Activated T-helper 1 cell treated with Interleukin-2 at 50 U/mL for 16 hours (primary cell): ENCODE measurements around the gene GCG.

Experiments used
- DNase-seq: peaks from one replicate; pipeline ENCODE4 v3.0.0-alpha.2; 2020; ENCODE audit warnings: low read depth

Gene GCG

GRCh38 chr2:162149940-162150339 is 2.1 kb downstream of the GCG start:
- no peak for DNase-seq

GRCh38 chr2:162149466-162149865 is 2.6 kb downstream of the GCG start:
- DNase-seq, result no peak

GRCh38 chr2:162148956-162149355 is 3.1 kb downstream of the GCG start:
- no peak for DNase-seq

DNA sequence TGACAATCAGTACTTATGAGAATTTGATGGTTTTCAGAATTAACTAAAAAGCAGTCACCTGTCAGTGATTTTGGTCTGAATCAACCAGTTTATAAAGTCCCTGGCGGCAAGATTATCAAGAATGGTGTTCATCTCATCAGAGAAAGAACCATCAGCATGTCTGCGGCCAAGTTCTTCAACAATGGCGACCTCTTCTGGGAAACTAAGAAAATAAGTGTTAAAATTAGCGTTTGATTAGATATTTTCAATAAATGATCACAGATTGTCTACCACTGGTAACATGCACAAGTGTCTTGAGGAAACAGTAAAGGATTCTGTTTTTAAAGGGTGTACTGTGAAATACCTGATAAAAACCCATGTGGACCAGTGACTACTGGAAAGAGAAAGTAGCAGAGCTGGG is 8.1 kb downstream of the GCG start:
- no peak for DNase-seq

GRCh38 chr2:162138310-162138709 is 13.7 kb downstream of the GCG start:
- DNase-seq, result no peak

- no peak for DNase-seq
Measured at GRCh38 chr2:162127422-162127821, 24.6 kb downstream of the GCG start.

DNA sequence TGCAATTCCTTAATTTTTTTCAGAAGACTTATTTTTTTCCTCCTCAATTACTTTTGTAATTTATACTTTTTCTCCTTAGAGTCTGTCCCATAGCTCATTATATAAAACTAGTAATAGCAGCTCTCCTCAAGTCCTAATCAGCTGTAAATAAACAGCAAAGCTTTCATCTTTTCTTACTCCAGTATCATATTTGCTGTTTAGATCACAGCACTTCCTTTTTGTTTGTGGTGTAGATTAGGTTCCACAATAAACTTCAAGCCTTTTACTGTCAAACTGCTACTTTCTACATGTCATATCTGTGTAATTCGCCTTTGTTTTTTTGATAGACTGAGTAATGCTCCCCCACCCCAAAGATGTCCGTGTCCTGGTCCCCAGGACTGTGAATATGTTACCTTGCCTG is 25.5 kb downstream of the GCG start:
- DNase-seq, result no peak

- DNase-seq, result no peak
Measured at GRCh38 chr2:162126111-162126519, 25.9 kb downstream of the GCG start.

- no peak for DNase-seq
Measured at GRCh38 chr2:162125138-162125537, 26.9 kb downstream of the GCG start.

DNA sequence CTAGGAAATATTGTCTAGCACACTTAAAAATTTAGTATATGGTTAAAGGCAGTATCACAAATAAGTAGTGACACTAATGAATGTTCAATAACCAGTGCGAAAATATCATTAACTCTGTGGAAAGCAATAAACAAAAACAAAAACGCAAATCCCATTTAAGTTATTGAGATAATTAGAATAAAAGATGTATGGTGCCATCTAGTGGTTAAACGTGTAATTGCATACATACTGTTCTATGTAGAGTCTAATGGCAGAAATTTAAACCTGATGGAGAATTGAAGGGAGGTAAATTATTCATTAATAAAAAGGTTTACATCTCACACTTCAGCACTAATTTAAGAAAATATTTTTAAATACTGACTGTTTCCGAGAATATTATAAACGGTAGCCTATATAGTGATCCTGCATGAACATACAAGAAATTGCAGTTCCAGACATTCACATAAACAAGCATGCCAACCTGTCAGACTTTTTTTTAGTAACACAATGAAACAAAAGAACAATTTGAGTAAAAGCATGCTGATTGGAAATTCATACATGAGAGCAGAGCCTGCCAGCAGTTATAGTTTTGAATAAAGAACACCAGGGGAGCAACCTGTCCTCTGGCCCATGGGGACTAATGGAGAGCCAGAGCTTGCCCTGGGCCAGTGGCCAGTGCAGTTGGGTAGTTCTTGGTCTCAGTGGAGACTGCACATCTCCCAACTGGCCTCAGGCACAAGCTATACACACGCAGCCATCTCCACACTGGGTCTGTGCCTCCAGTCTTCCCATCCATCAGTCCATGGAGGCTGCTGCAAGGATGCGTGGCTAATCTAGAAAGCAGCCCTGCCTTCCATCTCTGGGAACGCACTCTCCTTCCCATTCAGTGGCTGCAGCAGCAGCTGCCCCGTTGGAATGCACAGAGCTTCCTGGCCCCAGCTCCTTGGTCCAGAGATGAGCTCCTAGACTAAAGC is 28.0 kb downstream of the GCG start:
- no peak for DNase-seq

GRCh38 chr2:162118166-162119031 is 33.6 kb downstream of the GCG start:
- DNase-seq, result no peak

DNA sequence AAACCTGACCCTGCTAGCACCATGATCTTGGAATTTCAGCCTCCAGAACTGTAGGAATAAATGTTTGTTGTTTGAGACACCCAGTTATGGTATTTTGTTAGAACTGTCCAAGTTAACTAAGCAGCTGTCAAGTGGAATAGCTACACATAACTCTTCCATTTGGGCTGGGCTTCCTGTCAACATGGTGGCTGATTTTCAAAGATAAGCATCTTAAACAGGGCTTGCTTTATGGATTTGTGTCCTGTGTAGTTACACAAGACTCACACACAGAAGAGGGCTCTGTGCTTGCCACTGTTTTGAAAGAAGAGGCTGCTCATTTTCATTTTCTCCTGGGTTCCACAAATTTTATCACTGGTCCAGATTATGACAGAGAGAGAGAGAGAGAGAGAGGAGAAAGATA is 35.7 kb downstream of the GCG start:
- no peak for DNase-seq

DNA sequence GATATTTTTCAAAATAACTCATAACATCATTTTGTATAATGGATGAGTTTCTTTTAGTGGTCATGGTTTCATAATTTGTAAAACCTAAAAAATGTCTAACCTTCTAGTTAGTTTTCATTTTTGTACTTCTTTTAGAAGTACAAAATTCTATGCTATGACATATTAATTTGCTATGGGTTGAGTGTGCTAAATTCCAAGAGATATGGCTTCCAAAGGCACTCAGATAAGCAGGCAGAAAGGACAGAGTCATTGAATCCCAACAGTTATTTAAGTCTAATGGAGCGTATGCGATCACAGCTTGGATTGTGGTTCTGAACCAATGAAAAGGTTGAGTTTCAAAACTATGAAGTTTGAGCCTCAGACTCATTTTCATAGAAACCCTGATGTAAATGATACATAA is 37.0 kb downstream of the GCG start:
- DNase-seq, result no peak

DNA sequence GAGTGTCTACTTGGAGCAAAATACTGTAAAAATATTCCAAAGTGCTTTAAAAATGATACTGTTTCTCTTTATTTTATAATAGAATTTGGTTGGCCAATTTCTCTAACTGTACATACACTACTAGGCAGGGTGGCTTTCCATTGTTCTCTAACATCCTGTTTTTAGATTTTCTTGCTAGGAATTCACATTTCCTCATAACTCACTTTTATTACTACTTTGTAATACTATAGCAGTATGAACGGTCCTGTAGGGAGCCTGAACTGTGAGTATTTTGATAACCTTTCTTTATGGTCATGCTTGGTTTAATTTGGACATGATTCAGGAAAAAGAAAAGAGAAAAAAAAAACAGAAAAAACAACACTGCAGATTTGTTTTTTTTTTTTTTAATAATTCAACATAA is 37.8 kb downstream of the GCG start:
- DNase-seq, result no peak

DNA sequence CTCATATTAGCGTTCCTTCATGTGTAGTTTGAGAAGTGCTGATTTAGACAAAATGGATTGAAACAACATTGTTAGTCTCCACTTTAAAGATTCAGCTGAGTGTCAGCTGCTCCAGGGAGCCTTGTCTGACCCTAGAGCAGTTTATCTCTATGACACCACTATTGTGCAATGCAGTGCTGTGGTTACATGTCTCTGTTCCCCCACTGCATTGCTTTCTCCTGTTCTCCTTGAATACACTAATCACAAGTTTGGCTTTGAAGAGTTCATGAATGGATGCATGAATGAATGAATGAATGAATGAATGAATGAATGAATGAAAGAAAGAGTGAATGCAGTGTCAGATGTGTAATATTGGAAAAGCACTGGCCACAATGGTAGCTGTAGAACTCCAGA is 38.3 kb downstream of the GCG start:
- DNase-seq, result no peak

DNA sequence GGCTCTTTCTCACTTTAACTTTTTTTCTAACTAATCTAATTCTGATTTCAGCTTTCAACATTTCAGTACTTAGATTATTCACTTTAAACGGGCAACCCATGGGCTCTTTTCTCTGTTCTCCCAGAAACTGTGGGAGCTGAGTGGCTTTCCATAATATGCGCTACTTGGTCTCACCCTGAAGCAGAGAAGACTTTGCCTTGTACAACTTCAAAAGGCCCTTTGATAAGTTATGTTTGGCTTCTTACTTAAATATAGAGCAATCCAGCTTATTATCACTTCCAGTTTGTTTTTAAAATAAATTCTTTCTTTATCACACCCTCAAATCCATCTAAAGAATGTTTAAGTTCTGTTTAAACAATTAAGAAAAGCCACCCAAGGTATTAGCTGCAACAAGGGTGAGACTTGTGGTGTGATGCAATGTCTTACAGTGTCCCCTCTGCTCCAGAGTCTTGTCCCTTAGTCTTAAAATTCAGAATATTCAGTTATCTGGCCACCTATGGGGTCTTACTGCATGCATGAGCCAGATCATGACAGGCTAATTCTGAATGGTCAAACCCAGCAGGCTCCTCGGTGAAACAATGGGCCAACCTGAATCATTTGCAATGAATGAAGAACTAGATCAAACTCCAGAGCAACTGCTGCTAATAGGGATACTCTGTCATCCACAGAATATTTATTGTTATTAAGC is 38.8 kb downstream of the GCG start:
- no peak for DNase-seq

DNA sequence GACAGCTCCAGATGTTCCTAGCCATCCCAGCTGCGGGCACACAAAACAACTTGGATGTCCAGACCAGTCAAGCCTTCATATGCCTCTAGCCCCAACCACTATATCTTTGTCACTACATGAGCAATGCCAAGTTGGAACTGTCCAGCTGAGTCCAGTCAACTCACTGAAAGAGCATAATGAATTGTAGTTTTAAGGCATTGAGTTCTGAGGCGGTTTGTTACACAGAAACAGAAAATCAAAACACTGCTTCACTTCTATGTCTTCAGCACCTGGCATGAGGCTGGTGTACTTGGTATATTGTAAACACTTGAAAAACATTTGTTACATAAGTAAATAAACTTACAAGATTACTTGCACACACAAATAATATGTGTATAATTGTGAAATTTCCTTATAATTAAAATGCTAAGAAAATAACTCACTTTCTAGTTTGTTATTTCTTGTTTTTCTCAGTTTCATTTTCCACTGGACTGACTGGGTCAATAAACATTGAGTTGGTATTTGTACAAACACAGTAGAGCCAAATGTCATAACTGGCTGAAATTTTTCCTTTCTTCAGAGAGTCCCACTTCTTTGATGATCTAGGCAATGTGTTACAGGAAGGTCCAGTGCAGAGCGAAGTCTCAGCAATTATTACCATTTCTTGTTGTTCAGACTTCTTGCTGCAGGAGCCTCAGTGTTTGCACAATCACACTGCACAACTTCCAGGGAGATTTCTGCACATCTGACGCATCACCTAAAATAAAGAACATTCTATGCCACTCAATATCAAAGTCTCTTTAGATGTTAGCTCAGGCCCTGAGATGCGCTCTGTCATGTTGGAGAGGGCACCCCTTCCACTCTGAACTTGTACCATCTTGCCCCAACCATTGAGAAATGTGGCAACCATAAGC is 39.8 kb downstream of the GCG start:
- no peak for DNase-seq

DNA sequence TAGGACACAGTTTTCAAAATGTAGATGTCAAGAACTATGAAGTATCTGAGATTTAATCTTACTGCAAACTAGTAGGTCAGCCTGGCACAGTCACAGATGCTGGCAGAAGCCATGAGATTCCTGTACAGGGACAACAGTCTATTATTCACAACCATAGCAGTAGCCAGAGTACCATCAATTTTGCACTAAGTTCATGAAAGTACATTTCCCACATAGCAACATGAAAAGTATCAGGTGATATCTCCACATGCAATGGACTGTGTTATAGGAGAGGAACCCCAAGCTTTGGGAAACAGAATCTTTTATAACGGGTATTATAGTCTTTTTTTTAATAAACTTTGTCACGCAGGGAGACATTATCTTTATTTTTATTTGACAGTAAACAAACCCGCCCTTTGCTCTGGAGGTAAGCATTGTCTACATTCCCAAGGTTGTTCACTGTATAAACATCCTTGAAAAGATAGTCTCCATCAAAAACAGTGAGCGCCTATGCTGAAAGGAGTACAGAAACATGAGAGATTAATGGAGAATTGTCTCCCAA is 44.6 kb downstream of the GCG start:
- no peak for DNase-seq

DNA sequence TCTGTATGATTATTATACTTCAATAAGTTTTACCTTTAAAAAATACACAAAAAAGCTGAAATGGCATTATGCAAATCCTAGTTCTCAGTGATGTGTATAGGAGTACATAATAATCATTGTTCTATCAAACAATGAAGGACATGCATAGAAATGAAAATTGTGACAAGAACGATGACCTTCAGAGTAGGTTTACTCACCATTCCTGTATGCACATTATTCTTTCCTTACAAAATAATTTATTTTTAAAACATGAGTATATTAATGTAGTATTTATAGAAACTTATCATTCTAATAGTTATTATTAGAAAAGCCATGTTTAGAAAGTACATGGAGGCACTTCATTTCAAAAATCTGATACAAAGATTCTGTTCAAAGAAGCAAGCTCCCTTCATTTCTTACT is 45.3 kb downstream of the GCG start:
- no peak for DNase-seq

DNA sequence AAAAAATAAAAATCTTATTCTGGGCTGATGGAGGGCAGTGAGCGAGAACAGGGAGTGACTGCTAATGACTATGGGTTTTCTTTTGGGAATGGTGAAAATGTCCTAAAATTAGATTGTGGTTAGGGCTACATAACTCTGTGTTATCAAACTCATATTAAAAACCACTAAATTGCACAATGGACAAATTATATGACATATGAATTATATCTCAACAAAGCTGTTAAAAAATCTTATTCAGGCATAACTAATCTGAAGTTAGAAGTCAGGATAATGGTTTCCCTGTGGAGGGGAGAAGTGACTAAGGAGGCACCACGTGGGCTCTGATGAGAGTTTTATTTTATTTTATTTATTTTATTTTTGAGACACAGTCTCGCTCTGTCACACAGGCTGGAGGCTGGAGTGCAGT is 45.9 kb downstream of the GCG start:
- DNase-seq, result no peak

DNA sequence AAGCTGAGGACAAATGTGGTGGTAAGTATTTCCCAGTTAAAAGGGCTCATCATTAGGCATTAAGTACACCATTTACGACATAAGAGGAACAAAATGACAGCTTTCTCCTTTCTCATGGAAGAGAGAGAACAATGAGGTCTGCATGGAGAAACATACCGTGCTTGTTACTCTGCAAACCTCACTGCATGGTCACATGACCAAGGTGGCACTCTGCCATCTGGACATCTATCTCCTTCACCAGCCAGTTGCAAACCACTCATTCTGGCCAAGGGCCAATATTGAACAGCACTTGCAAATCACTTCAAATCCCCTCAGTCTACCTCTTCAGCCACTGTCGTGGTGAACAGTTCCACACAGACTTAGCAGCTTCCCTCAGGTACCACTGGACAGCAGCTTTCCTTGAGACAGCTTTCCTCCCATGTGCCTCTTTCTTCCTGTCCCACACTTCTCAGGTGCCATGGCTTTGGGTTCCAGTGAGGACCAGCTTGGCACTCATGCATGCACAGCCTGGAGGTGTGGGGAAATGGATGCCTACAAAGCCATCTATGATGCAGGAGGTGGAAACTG is 48.5 kb downstream of the GCG start:
- DNase-seq, result no peak
